ENCODE data around the gene ADARB2. TPM values are rescaled to one million over a fixed set of nuclear protein-coding genes. Genes with fewer than 3 reads are reported as not detected.

Gene ADARB2
- total RNA-seq, 2 experiments from 2014 or later = 0.63 to 0.99 TPM

DNA sequence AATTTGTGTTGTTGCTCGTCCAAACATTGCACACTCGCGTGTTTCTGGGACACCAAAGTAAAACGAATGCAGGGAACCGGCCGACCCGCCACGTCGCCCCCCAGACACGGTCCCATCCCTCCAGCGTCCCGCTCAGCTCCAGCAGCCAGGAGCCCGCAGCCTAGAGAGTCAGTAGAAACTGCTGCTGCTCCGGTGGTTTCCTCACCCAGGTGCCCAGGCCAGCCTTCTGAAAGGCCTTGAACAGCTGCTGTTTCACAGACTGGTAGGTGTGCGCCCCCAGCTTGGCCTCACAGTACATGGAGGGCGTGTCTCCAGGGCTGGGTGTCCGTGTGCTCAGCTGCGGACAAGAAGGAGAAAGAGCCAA is 554.3 kb downstream of the ADARB2 start:
- no peak for DNase-seq
- Mint-ChIP-seq H3K9me3 (ENCODE audit: insufficient read depth) (no peaks in the 10 kb centered on the region), H3K36me3 (ENCODE audit: low read depth) (no peaks in the 10 kb centered on the region), H3K4me3 (no peak overlapping the region), H3K4me1 (ENCODE audit: low read depth) (peaks cover 8% of the 10 kb centered on the region), H3K27ac (no peak overlapping the region), H3K27me3 (ENCODE audit: low read depth) (no peaks in the 10 kb centered on the region)
- ATAC-seq = no peak
- ChIA-PET POLR2A (no interaction called here), CTCF (no interaction called here)

DNA sequence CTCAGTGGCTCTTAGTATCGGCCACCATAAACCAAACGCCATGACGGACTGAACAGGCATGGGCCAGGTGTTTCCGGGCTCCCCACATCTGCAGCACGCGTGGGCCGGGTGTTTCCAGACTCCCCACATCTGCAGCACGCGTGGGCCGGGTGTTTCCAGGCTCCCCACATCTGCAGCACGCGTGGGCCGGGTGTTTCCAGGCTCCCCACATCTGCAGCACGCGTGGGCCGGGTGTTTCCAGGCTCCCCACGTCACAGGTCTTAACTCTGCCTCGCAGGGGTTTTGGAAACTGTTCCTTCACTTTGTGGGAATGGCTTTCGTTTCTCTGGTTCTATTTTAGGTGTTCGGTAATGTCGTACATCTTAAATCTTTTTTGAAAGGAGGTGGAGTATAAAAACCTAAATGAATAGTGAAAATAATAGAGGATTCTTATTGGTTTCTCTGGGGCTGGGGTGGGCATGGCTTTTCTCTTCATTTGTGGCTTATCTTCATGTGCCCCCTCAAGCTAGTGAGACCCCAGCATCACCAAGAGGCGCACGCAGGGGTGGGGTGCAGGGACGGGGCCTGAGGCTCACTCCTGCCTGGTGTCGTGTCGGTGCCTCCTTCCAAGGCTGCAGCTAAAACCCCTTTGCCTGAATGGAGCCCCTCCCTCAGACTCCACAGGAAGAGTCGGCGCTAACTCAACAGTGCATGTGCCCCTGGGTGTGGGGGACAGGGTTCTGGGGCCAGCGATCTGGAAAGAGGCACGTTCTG is 554.9 kb downstream of the ADARB2 start:
- DNase-seq (no peak), ATAC-seq (no peak)
- H3K27ac Mint-ChIP-seq = no peak overlapping the region
- H3K4me3 Mint-ChIP-seq = no peak overlapping the region
- H3K9me3 Mint-ChIP-seq (ENCODE audit: insufficient read depth) = no peaks in the 10 kb centered on the region
- ChIA-PET CTCF (no interaction called here), POLR2A (no interaction called here)
- H3K4me1 Mint-ChIP-seq (ENCODE audit: low read depth) = peaks cover 8% of the 10 kb centered on the region
- H3K36me3 Mint-ChIP-seq (ENCODE audit: low read depth) = no peaks in the 10 kb centered on the region
- H3K27me3 Mint-ChIP-seq (ENCODE audit: low read depth) = no peaks in the 10 kb centered on the region

DNA sequence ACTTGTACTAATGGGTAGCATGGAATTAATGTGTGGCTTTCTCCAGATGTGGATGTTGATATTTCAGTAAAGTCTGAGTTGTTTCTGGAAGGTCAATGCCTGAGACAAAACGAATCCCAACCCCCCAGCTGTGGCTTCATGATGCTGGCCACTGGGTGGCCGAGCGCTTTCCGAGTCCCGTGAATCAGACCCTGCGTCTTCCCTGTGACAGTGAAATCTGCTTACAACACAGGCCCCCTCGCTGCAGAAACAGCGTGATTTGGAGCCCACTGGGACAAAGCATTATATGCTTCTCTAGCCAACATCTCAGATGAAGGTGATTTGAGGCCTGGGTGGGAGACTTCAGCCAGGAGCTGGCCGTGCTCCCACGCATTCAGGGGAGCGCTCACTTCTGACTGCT is 556.5 kb downstream of the ADARB2 start:
- POLR2A ChIA-PET = no interaction called here
- CTCF ChIA-PET = no interaction called here
- DNase-seq = no peak

DNA sequence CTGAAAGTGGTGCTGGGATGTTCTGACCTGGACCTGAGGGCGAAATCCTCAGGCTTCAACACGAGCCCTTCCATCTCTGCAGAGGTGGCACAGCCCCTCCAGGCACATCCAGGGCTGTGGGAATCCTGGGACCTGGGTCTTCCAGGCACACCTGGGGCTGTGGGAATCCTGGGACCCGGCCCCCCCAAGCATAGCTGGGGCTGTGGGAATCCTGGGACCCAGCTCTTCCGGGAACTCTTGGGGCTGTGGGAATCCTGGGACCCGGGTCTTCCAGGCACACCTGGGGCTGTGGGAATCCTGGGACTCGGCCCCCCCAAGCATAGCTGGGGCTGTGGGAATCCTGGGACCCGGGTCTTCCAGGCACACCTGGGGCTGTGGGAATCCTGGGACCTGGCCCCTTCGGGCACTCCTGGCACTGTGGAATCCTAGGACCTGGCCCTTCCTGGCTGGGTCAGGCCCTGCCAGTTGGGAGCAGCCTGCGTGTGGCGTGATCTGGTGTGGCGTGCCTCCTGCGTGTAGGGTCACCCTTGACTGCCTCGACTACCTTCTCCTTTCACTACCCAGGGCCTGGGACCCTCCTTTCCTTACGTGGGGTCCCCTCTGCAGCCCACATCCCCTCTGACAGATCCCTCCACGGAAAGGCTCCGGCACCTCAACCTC is 557.1 kb downstream of the ADARB2 start:
- ChIA-PET POLR2A (no interaction called here), CTCF (no interaction called here)
- no peak for DNase-seq
- Mint-ChIP-seq H3K27ac (no peak overlapping the region), H3K36me3 (ENCODE audit: low read depth) (no peaks in the 10 kb centered on the region), H3K4me3 (no peak overlapping the region), H3K9me3 (ENCODE audit: insufficient read depth) (no peaks in the 10 kb centered on the region), H3K4me1 (ENCODE audit: low read depth) (no peaks in the 10 kb centered on the region), H3K27me3 (ENCODE audit: low read depth) (no peaks in the 10 kb centered on the region)
- ATAC-seq = no peak

More for the DNA sequence above, 556.5 kb downstream of the ADARB2 start:
- no peaks in the 10 kb centered on the region for H3K36me3 Mint-ChIP-seq (ENCODE audit: low read depth)
- no peak overlapping the region for H3K4me3 Mint-ChIP-seq
- no peak overlapping the region for H3K27ac Mint-ChIP-seq
- no peak for ATAC-seq
- no peaks in the 10 kb centered on the region for H3K4me1 Mint-ChIP-seq (ENCODE audit: low read depth)
- no peaks in the 10 kb centered on the region for H3K9me3 Mint-ChIP-seq (ENCODE audit: insufficient read depth)
- no peaks in the 10 kb centered on the region for H3K27me3 Mint-ChIP-seq (ENCODE audit: low read depth)

DNA sequence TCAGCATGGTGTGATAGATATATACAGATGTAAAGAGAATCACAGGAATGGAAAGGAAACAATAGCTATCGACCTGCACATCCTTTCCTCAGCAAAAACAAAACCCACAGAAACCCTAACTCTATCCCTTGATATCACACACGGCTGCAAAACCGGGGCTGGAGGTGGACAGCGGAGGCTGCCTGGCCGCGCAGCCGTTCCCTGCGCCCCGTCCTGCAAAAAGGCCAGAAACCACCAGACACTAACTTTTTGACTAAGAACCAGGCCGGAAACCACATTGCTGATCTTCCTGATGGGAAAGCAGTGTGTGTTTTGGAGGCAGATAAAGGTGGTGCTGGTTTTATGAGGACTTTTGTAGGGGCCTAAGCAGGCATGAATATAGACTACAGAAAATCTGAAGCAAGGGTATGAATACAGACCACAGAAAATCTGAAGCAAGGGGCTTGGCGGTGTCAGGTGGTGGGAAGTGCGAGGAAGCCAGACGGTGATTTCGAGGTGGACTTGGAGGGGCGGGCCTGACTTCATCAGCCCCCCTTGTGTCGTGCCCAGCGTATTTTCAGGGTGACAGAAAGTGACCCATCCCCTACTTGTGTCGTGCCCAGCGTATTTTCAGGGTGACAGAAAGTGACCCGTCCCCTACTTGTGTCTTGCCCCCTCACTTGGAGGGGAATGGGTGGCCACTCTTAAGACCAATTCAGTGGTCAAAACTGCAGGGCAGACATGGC is 557.8 kb downstream of the ADARB2 start:
- Mint-ChIP-seq H3K36me3 (ENCODE audit: low read depth) (no peaks in the 10 kb centered on the region), H3K4me1 (ENCODE audit: low read depth) (no peaks in the 10 kb centered on the region), H3K9me3 (ENCODE audit: insufficient read depth) (no peaks in the 10 kb centered on the region), H3K27me3 (ENCODE audit: low read depth) (no peaks in the 10 kb centered on the region), H3K4me3 (no peak overlapping the region), H3K27ac (no peak overlapping the region)
- DNase-seq = no peak
- POLR2A ChIA-PET = no interaction called here
- ATAC-seq = no peak
- CTCF ChIA-PET = no interaction called here

DNA sequence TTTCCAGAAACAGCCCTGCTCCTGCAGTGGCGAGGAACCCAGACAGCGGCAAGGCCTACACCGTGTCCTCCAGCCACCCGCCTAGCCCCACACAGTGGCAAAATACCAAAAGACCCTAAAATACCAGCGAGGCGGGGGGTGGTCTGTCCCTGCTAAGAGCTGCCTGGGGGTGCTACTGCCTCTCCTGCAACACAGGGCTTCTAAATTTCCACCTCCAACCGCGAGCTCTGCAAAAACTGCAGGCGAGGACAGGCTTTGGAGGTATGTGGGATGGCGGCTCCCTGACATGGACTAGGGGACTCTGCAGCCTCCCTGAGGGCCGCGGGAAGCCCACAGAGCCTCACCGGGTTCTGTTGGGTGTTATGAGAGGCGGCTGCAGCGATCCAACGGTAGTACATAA is 558.8 kb downstream of the ADARB2 start:
- H3K27me3 Mint-ChIP-seq (ENCODE audit: low read depth) = no peaks in the 10 kb centered on the region
- ATAC-seq (no peak), DNase-seq (no peak)
- H3K4me1 Mint-ChIP-seq (ENCODE audit: low read depth) = peaks cover 5% of the 10 kb centered on the region
- ChIA-PET POLR2A (no interaction called here), CTCF (no interaction called here)
- H3K4me3 Mint-ChIP-seq = no peak overlapping the region
- no peak overlapping the region for H3K27ac Mint-ChIP-seq
- H3K36me3 Mint-ChIP-seq (ENCODE audit: low read depth) = no peaks in the 10 kb centered on the region
- no peaks in the 10 kb centered on the region for H3K9me3 Mint-ChIP-seq (ENCODE audit: insufficient read depth)

DNA sequence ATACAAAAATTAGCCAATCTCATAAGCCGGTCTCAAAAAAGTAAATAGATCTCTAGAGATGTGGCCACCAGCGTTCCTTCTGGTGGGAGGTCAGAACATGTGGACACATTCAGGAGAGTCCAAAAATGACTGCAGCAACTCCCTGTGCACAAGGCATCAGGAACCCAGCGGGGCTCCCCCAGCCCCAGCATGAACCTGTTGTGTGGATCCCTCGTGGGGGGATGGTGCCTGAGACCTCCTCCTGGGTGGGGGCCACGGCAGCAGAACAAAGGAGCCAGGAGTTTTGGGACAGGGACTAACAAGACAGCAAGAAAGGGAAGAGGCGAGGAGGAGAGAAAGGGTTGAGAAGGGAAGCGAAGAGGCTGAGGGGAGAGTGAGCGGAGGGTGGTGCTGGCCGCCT is 559.4 kb downstream of the ADARB2 start:
- DNase-seq (no peak), ATAC-seq (no peak)
- H3K27ac Mint-ChIP-seq = no peak overlapping the region
- H3K4me3 Mint-ChIP-seq = no peak overlapping the region
- H3K36me3 Mint-ChIP-seq (ENCODE audit: low read depth) = no peaks in the 10 kb centered on the region
- H3K9me3 Mint-ChIP-seq (ENCODE audit: insufficient read depth) = no peaks in the 10 kb centered on the region
- H3K27me3 Mint-ChIP-seq (ENCODE audit: low read depth) = no peaks in the 10 kb centered on the region
- CTCF ChIA-PET = no interaction called here
- H3K4me1 Mint-ChIP-seq (ENCODE audit: low read depth) = peaks cover 5% of the 10 kb centered on the region
- POLR2A ChIA-PET = interaction anchor here (0.6 kb wide), 1 partner anchor 103 kb away, joined by 3 read pairs; no protein-coding TSS in a partner anchor

DNA sequence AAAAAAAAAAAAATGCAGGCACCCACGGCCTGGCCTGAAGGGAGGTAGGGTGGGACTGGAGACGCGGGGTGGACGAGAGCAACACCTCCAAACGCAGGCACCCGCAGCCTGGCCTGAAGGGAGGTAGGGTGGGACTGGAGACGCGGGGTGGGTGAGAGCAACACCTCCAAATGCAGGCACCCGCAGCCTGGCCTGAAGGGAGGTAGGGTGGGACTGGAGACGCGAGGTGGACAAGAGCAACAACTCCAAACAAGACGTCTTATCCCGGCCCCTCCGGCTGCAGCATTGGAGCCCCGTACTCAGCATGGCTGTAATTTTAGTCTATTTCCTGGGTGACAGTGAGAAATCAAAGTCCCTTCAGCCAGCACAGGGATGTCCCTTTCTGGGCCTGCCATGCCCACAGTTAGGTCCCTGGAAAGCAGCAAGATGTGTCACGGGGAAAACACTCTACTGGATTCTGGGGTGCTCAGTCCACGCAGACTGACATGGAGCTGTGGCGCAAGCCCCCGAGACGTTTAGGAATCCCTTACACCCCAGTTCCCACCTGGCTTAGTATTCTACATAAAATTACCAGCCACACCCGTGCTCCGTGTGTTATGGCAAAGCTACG is 561.3 kb downstream of the ADARB2 start:
- Mint-ChIP-seq H3K36me3 (ENCODE audit: low read depth) (no peaks in the 10 kb centered on the region), H3K4me3 (no peak overlapping the region), H3K9me3 (ENCODE audit: insufficient read depth) (no peaks in the 10 kb centered on the region), H3K27ac (no peak overlapping the region), H3K4me1 (ENCODE audit: low read depth) (peaks cover 5% of the 10 kb centered on the region), H3K27me3 (ENCODE audit: low read depth) (no peaks in the 10 kb centered on the region)
- POLR2A ChIA-PET = no interaction called here
- DNase-seq (no peak), ATAC-seq (no peak)
- CTCF ChIA-PET = no interaction called here

DNA sequence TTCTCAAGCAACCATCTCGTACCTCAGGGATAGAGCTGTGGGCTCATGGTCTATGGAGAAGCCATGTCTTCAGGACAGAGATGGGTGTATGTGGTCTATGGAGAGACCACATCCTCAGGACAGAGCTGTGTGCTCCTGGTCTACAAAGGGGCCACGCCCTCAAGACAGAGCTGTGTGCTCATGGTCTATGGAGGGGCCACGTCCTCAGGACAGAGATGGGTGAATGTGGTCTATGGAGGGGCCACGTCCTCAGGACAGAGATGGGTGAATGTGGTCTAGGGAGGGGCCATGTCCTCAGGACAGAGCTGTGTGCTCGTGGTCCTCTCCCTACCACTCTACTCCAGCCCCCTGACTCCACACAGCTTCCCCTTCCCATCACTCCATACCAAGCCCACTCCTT is 563.3 kb downstream of the ADARB2 start:
- Mint-ChIP-seq H3K27ac (no peak overlapping the region), H3K9me3 (ENCODE audit: insufficient read depth) (no peaks in the 10 kb centered on the region), H3K27me3 (ENCODE audit: low read depth) (no peaks in the 10 kb centered on the region), H3K36me3 (ENCODE audit: low read depth) (no peaks in the 10 kb centered on the region), H3K4me3 (no peak overlapping the region), H3K4me1 (ENCODE audit: low read depth) (peaks cover 5% of the 10 kb centered on the region)
- DNase-seq = no peak
- ChIA-PET CTCF (no interaction called here), POLR2A (no interaction called here)
- no peak for ATAC-seq

DNA sequence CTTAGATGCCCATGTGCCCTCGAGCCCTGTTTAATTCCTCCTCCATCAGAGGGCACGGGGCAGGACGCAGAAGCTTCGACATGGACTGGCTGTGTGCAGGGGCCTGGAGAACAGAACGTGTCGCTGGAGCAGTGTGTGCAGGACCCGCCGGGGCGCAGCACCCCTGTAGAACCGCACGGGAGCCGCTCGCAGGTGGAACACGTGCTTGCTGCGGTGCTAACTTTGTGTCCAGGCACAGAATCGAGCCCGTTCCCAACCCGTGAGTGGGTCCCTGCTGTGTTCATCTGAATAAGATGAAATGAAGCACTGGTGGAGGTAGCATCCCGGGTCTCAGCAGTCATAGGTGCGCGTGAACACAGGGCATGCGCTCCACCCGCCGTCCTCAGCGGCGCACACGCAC is 564.2 kb downstream of the ADARB2 start:
- peaks cover 5% of the 10 kb centered on the region for H3K4me1 Mint-ChIP-seq (ENCODE audit: low read depth)
- no peak overlapping the region for H3K4me3 Mint-ChIP-seq

DNA sequence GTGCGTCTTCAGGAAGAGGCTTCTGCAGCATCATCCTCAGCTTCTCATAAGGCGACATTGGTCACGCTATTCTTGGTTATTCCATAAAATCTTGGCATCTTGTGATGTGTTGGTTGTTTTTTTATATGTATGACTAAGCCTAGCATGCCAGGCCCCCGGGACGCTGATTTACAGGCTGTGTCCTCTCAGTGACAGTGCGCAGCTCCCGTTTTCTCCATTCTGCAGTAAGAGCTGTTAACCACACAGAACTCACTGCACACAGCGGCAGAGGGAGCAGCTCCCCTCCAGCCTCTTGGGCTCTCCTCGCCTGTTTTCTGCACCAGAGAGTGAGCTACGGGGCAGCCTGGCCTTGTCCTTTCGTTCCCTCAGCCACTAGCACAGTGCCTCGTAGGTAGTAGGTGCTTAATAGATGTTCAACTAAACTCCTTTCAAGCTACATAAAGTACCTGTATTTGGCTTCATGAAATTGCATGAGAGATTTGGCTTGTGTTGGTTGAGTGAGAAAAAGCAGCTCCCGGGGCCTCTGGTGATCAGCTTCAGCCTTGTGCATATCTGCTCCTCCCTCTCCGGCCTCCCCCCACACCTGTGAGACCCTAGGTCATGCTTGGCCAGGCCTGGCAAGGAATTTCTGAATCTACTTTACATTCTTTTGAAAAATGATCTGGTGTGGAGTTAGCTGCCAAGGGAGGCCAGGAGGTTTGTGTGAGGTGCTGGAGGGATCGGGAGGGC is 564.9 kb downstream of the ADARB2 start:
- ChIA-PET POLR2A (no interaction called here), CTCF (no interaction called here)
- Mint-ChIP-seq H3K36me3 (ENCODE audit: low read depth) (no peaks in the 10 kb centered on the region), H3K4me1 (ENCODE audit: low read depth) (peaks cover 5% of the 10 kb centered on the region), H3K4me3 (no peak overlapping the region), H3K9me3 (ENCODE audit: insufficient read depth) (no peaks in the 10 kb centered on the region), H3K27ac (no peak overlapping the region), H3K27me3 (ENCODE audit: low read depth) (peaks cover 1% of the 10 kb centered on the region)
- DNase-seq (no peak), ATAC-seq (no peak)

More for the DNA sequence above, 564.2 kb downstream of the ADARB2 start:
- H3K36me3 Mint-ChIP-seq (ENCODE audit: low read depth) = no peaks in the 10 kb centered on the region
- no peaks in the 10 kb centered on the region for H3K9me3 Mint-ChIP-seq (ENCODE audit: insufficient read depth)
- H3K27ac Mint-ChIP-seq = no peak overlapping the region
- CTCF ChIA-PET = no interaction called here
- H3K27me3 Mint-ChIP-seq (ENCODE audit: low read depth) = no peaks in the 10 kb centered on the region
- POLR2A ChIA-PET = no interaction called here
- no peak for ATAC-seq
- DNase-seq = no peak

DNA sequence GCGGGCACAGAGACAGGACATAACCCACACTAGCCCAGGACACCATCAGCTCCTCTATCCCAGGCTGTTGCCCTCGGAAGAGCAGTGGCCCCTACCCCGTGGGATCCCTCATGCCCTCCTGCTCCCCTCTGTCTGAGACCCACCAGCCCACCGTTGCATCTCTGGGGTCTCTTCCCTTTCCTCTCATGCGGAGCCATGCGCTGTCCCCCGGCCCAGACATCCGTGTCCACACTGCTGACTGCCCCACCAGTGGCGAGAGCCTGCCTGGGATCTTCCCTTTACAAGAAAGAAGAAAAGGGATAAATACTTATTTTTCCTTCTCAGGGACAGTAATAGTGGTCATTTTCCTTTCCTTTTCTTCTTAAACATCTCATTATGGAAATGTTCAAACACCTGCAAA is 565.7 kb downstream of the ADARB2 start:
- POLR2A ChIA-PET = no interaction called here
- Mint-ChIP-seq H3K36me3 (ENCODE audit: low read depth) (no peaks in the 10 kb centered on the region), H3K4me1 (ENCODE audit: low read depth) (peaks cover 5% of the 10 kb centered on the region), H3K4me3 (no peak overlapping the region), H3K27ac (no peak overlapping the region), H3K9me3 (ENCODE audit: insufficient read depth) (no peaks in the 10 kb centered on the region), H3K27me3 (ENCODE audit: low read depth) (peaks cover 1% of the 10 kb centered on the region)
- no peak for DNase-seq
- CTCF ChIA-PET = no interaction called here
- ATAC-seq = no peak
